ENCODE data around the gene UBE3D. TPM values are rescaled to one million over a fixed set of nuclear protein-coding genes. Genes with fewer than 3 reads are reported as not detected.

The UBE3D gene
- total and polyA plus RNA-seq, 2 of the 4 experiments (the other 2 are of a cell fraction), result 3.2 to 6.3 TPM

DNA sequence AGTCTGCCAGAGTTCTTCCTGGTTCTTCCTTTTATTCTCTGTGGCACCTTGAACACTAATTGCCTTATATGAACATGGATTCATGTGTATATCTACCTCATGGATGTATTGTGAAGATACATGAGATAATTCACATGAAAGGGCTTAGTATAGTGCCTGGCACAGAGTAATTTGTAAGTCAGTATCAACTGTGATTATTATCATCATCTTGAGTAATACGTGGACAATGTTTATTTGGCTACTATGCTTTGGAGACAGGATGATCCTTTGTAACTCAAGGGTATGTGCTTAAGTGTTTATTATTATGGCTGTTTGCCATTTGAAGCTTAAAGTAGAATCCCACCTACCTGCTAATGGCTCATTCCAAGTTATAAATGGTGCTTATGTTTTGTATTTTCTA is 17.8 kb upstream of the UBE3D start:
- Histone ChIP-seq H2BK15ac (ENCODE audit: low read depth, low read length) (no peak overlapping the region), H3K4me1 (ENCODE audit: control insufficient read depth, insufficient read depth, low read length) (no peaks in the 10 kb centered on the region), H4K5ac (ENCODE audit: low read depth, low read length) (no peak overlapping the region), H2BK120ac (ENCODE audit: low read depth, low read length) (no peak overlapping the region), H3K9ac (ENCODE audit: low read depth, low read length) (no peak overlapping the region), H3K9me1 (ENCODE audit: insufficient read depth, low read length) (no peaks in the 10 kb centered on the region), H4K8ac (ENCODE audit: low read depth in 2 of 2, low read length in 2 of 2) (no peak overlapping the region), H2BK20ac (ENCODE audit: low read depth, low read length) (no peak overlapping the region), H3K27me3 (ENCODE audit: control insufficient read depth, insufficient read depth, low read length) (no peaks in the 10 kb centered on the region), H3K9me3 (ENCODE audit: control insufficient read depth, insufficient read depth, low read length) (no peaks in the 10 kb centered on the region), H3K79me1 (ENCODE audit: low read depth in 1 of 2, low read length in 2 of 2) (peaks cover 0 to 4% of the 10 kb centered on the region in 2 experiments; a peak in 1 of 4 replicates), H2AK5ac (ENCODE audit: low read depth, low read length) (no peak overlapping the region), H2BK5ac (ENCODE audit: low read depth, low read length, poor library complexity, severe bottlenecking) (no peak overlapping the region), H3K18ac (ENCODE audit: low read depth, low read length) (no peak overlapping the region), H3K4ac (ENCODE audit: low read depth, low read length) (no peak overlapping the region), H3K27ac (ENCODE audit: insufficient read depth, low read length) (no peak overlapping the region), H3K4me3 (ENCODE audit: insufficient read depth, low read depth, low read length) (no peak overlapping the region), H3K14ac (replicated peaks; ENCODE audit: low read depth, low read length) (no peak overlapping the region), H3K23ac (ENCODE audit: low read depth, low read length) (no peak overlapping the region), H2AK9ac (replicated peaks; ENCODE audit: low read depth, low read length, poor library complexity) (no peak overlapping the region), H4K91ac (ENCODE audit: insufficient read depth, low read depth, low read length) (no peak overlapping the region), H2AFZ (replicated peaks; ENCODE audit: low read length, poor library complexity) (no peak overlapping the region), H3K36me3 (ENCODE audit: control insufficient read depth, insufficient read depth, low read length) (no peaks in the 10 kb centered on the region), H4K20me1 (ENCODE audit: insufficient read depth, low read length) (no peaks in the 10 kb centered on the region), H3K4me2 (ENCODE audit: low read depth, low read length) (no peak overlapping the region), H3K56ac (ENCODE audit: extremely low read depth, insufficient read depth, low read length) (no peak overlapping the region)
- no CpG with 5 or more reads among the region's 1 CpG for WGBS, 2 experiments (ENCODE audit: extremely low coverage in 2 of 2, insufficient read length in 1 of 2)
- dilution Hi-C loops (cut with HindIII; ENCODE audit: low sequenced_read_pairs, unreplicated experiment), result no loop called here
- ATAC-seq (ENCODE audit: low read depth), result no peak
- no peak for DNase-seq
- ChIA-PET POLR2A (ENCODE audit: unreplicated experiment) (no interaction called here), CTCF (interaction anchor here (1.8 kb wide), 1 partner anchor 16 kb away, joined by 6 read pairs; the partner anchor contains the start of gene DOP1A)
- intact Hi-C loops (cut with micrococcal nuclease), result no loop called here
- no TSS peak for BruUV-seq (replicated peaks)
- in situ Hi-C loops (cut with MboI; ENCODE audit: low sequenced_read_pairs), result no loop called here
- TF ChIP-seq RCOR1 (IDR thresholded peaks at IDR 0.05; ENCODE audit: insufficient replicate concordance, low read length), result no peak
- no peak for TF ChIP-seq NFE2L2 (IDR thresholded peaks at IDR 0.05; ENCODE audit: low read depth, low read length)
- TF ChIP-seq CEBPB (IDR thresholded peaks at IDR 0.05; ENCODE audit: low read depth, low read length), result no peak
- TF ChIP-seq POLR2A (IDR thresholded peaks at IDR 0.05; ENCODE audit: low read depth, low read length), result no peak
- TF ChIP-seq MAFK (IDR thresholded peaks at IDR 0.05; ENCODE audit: low read depth, low read length), result no peak
- no peak for TF ChIP-seq FOS (IDR thresholded peaks at IDR 0.05; ENCODE audit: low read depth, low read length)
- TF ChIP-seq, protein P1, sequence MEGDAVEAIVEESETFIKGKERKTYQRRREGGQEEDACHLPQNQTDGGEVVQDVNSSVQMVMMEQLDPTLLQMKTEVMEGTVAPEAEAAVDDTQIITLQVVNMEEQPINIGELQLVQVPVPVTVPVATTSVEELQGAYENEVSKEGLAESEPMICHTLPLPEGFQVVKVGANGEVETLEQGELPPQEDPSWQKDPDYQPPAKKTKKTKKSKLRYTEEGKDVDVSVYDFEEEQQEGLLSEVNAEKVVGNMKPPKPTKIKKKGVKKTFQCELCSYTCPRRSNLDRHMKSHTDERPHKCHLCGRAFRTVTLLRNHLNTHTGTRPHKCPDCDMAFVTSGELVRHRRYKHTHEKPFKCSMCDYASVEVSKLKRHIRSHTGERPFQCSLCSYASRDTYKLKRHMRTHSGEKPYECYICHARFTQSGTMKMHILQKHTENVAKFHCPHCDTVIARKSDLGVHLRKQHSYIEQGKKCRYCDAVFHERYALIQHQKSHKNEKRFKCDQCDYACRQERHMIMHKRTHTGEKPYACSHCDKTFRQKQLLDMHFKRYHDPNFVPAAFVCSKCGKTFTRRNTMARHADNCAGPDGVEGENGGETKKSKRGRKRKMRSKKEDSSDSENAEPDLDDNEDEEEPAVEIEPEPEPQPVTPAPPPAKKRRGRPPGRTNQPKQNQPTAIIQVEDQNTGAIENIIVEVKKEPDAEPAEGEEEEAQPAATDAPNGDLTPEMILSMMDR (conservative IDR thresholded peaks at IDR 0.05; ENCODE audit: low read depth, low read length), result no peak
- TF ChIP-seq SMC3 (IDR thresholded peaks at IDR 0.05; ENCODE audit: low read depth, low read length), result no peak

Data from IMR-90 (cell line).